Mesenchymal stem cell (in vitro differentiated cells and primary cell): Measurements from ENCODE around the gene OTOS.
A peak's percentile ranks its signal among the peaks of the same experiment; 100 is the strongest.

Experiments
- DNase-seq: peaks from one replicate; pipeline ENCODE4 v3.0.0-alpha.2; 2013
- H2AFZ ChIP-seq: one replicate; pipeline ENCODE4 v1.6.1; 2013; ENCODE audit warnings: low read depth, mild to moderate bottlenecking, control low read depth, inconsistent platforms, low read length, moderate library complexity
- H2AK5ac ChIP-seq: 2 replicates; pipeline ENCODE4 v1.6.1; 2013; ENCODE audit warnings: low read length, moderate library complexity, mild to moderate bottlenecking, inconsistent platforms; ENCODE audit not compliant: severe bottlenecking
- H2BK120ac ChIP-seq: one replicate; pipeline ENCODE4 v1.6.1; 2013; ENCODE audit warnings: low read depth, mild to moderate bottlenecking, inconsistent platforms, low read length, moderate library complexity
- H2BK12ac ChIP-seq, 2 experiments: one replicate each; pipeline ENCODE4 v1.6.1; 2013; ENCODE audit warnings: inconsistent platforms in 2 of 2, low read length in 2 of 2, mild to moderate bottlenecking in 2 of 2, moderate library complexity in 2 of 2, control low read depth in 1 of 2
- H2BK15ac ChIP-seq: one replicate; pipeline ENCODE4 v1.6.1; 2013; ENCODE audit warnings: mild to moderate bottlenecking, low read depth, inconsistent platforms; ENCODE audit not compliant: poor library complexity, severe bottlenecking
- H2BK5ac ChIP-seq: 2 replicates; pipeline ENCODE4 v1.6.1; 2013; ENCODE audit warnings: low read depth, mild to moderate bottlenecking, low read length, control low read depth, inconsistent platforms; ENCODE audit not compliant: poor library complexity, severe bottlenecking
- H3K14ac ChIP-seq, 2 experiments: one replicate each; pipeline ENCODE4 v1.6.1; 2013; ENCODE audit warnings: inconsistent platforms in 2 of 2, low read length in 2 of 2, control low read depth in 1 of 2, mild to moderate bottlenecking in 1 of 2, moderate library complexity in 1 of 2
- H3K18ac ChIP-seq, 2 experiments: one replicate each; pipeline ENCODE4 v1.6.1; 2013; ENCODE audit warnings: inconsistent platforms in 2 of 2, low read length in 2 of 2, control low read depth in 1 of 2, low read depth in 1 of 2, mild to moderate bottlenecking in 1 of 2
- H3K23ac ChIP-seq, 2 experiments: one replicate each; pipeline ENCODE4 v1.6.1; 2013; ENCODE audit warnings: inconsistent platforms in 2 of 2, low read length in 2 of 2, mild to moderate bottlenecking in 2 of 2, moderate library complexity in 2 of 2, control low read depth in 1 of 2
- H3K27ac ChIP-seq: 2 replicates; pipeline ENCODE4 v1.5.1; 2013; ENCODE audit warnings: mild to moderate bottlenecking, moderate library complexity, low read length, control low read depth, inconsistent platforms; ENCODE audit not compliant: poor library complexity, severe bottlenecking
- H3K27me3 ChIP-seq, 2 experiments: 2 replicates each; pipeline versions ENCODE4 v1.6.1 to v1.7.0; 2013; ENCODE audit warnings: low read length in 2 of 2, mild to moderate bottlenecking in 2 of 2, moderate library complexity in 2 of 2, control low read depth in 1 of 2, inconsistent platforms in 1 of 2; ENCODE audit not compliant: control insufficient read depth in 1 of 2, insufficient read depth in 1 of 2
- H3K36me3 ChIP-seq, 2 experiments: 2 replicates each; pipeline versions ENCODE4 v1.6.1 to v1.7.0; 2013; ENCODE audit warnings: low read length in 2 of 2, control low read depth in 1 of 2, inconsistent platforms in 1 of 2, low read depth in 1 of 2, mild to moderate bottlenecking in 1 of 2; ENCODE audit not compliant: insufficient read depth in 2 of 2, control insufficient read depth in 1 of 2
- H3K4ac ChIP-seq, 2 experiments: one replicate each; pipeline ENCODE4 v1.6.1; 2013; ENCODE audit warnings: inconsistent platforms in 2 of 2, low read length in 2 of 2, mild to moderate bottlenecking in 2 of 2, moderate library complexity in 2 of 2, control low read depth in 1 of 2, low read depth in 1 of 2
- H3K4me1 ChIP-seq: 2 replicates; pipeline ENCODE4 v1.6.1; 2013; ENCODE audit warnings: low read depth, low read length, control low read depth; ENCODE audit not compliant: control insufficient read depth, insufficient read depth
- H3K4me2 ChIP-seq: 2 replicates; pipeline ENCODE4 v1.6.1; 2013; ENCODE audit warnings: low read length, mild to moderate bottlenecking, inconsistent platforms; ENCODE audit not compliant: poor library complexity, severe bottlenecking
- H3K4me3 ChIP-seq, 2 experiments: 2 replicates each; pipeline versions ENCODE4 v1.5.1 to v1.7.0; 2013; ENCODE audit warnings: low read length in 2 of 2, mild to moderate bottlenecking in 2 of 2, control low read depth in 1 of 2, low read depth in 1 of 2; ENCODE audit not compliant: insufficient read depth in 1 of 2
- H3K79me1 ChIP-seq: replicated peaks from 2 replicates; pipeline ENCODE4 v1.6.1; 2013; ENCODE audit warnings: mild to moderate bottlenecking, control low read depth, low read length, inconsistent platforms; ENCODE audit not compliant: poor library complexity, severe bottlenecking
- H3K9ac ChIP-seq: 2 replicates; pipeline ENCODE4 v1.7.0; 2013; ENCODE audit warnings: mild to moderate bottlenecking, low read length, moderate library complexity
- H3K9me3 ChIP-seq: 2 replicates; pipeline ENCODE4 v1.7.0; 2013; ENCODE audit warnings: mild to moderate bottlenecking, low read length; ENCODE audit not compliant: control insufficient read depth
- H4K8ac ChIP-seq: one replicate; pipeline ENCODE4 v1.6.1; 2013; ENCODE audit warnings: inconsistent platforms, mild to moderate bottlenecking, low read length, moderate library complexity
- H4K91ac ChIP-seq: one replicate; pipeline ENCODE4 v1.6.1; 2013; ENCODE audit warnings: mild to moderate bottlenecking, low read length, inconsistent platforms
- WGBS: methylation state at CpG from one replicate; pipeline ENCODE4 v1.1.7; 2013; ENCODE audit warnings: mixed read lengths; 5-methylcytosine and 5-hydroxymethylcytosine counted together

The OTOS gene

GRCh38 chr2:240162032-240162431, 21.6 kb upstream of the OTOS start:
- WGBS: 74% methylated on average over 4 of the region's 5 CpGs
- Histone ChIP-seq H4K91ac (no peak overlapping the region), H2BK12ac (no peak overlapping the region), H3K9me3 (no peaks in the 10 kb centered on the region), H4K8ac (no peak overlapping the region), H3K4ac (no peak overlapping the region), H3K27ac (no peak overlapping the region), H2AK5ac (no peak overlapping the region), H3K4me1 (peaks cover 1% of the 10 kb centered on the region), H3K4me2 (no peak overlapping the region), H3K14ac (no peak overlapping the region), H3K79me1 (no peaks in the 10 kb centered on the region), H3K36me3 (no peaks in the 10 kb centered on the region), H3K27me3 (peaks cover 0 to 41% of the 10 kb centered on the region in 2 experiments), H3K23ac (no peak overlapping the region), H3K9ac (no peak overlapping the region), H3K18ac (no peak overlapping the region), H2AFZ (no peak overlapping the region), H2BK5ac (no peak overlapping the region), H3K4me3 (no peak overlapping the region), H2BK15ac (no peak overlapping the region), H2BK120ac (no peak overlapping the region)
- no peak for DNase-seq

- no peak overlapping the region for H4K8ac ChIP-seq
Measured at GRCh38 chr2:240161087-240161750, 20.8 kb upstream of the OTOS start.

GRCh38 chr2:240160291-240161086, 20.0 kb upstream of the OTOS start:
- Histone ChIP-seq H4K8ac (no peak overlapping the region), H3K18ac (no peak overlapping the region), H3K36me3 (no peaks in the 10 kb centered on the region), H3K9ac (no peak overlapping the region), H3K23ac (no peak overlapping the region), H2AFZ (no peak overlapping the region), H3K9me3 (no peaks in the 10 kb centered on the region), H3K4me1 (peaks cover 1% of the 10 kb centered on the region), H3K4me3 (peak overlapping the region in 1 of 2 experiments; percentile 26), H3K27me3 (peaks cover 0 to 44% of the 10 kb centered on the region in 2 experiments), H3K4me2 (no peak overlapping the region), H2BK120ac (no peak overlapping the region), H3K27ac (no peak overlapping the region), H2AK5ac (no peak overlapping the region), H4K91ac (no peak overlapping the region), H2BK5ac (no peak overlapping the region), H3K79me1 (no peaks in the 10 kb centered on the region), H3K14ac (no peak overlapping the region), H3K4ac (no peak overlapping the region), H2BK15ac (no peak overlapping the region), H2BK12ac (no peak overlapping the region)
- WGBS: 73% methylated on average over 18 of the region's 18 CpGs
- no peak for DNase-seq

More at GRCh38 chr2:240161087-240161750, 20.8 kb upstream of the OTOS start:
- H3K4me3 ChIP-seq: no peak overlapping the region
- peaks cover 1% of the 10 kb centered on the region for H3K4me1 ChIP-seq
- H4K91ac ChIP-seq: no peak overlapping the region
- DNase-seq: no peak
- no peaks in the 10 kb centered on the region for H3K79me1 ChIP-seq
- H2AK5ac ChIP-seq: no peak overlapping the region
- H2AFZ ChIP-seq: no peak overlapping the region
- H2BK120ac ChIP-seq: no peak overlapping the region
- H2BK12ac ChIP-seq: no peak overlapping the region
- H3K9me3 ChIP-seq: no peaks in the 10 kb centered on the region
- H3K27me3 ChIP-seq: peaks cover 0 to 43% of the 10 kb centered on the region in 2 experiments
- no peak overlapping the region for H2BK15ac ChIP-seq
- no peak overlapping the region for H3K23ac ChIP-seq
- 84% methylated on average over 20 of the region's 21 CpGs for WGBS
- H2BK5ac ChIP-seq: no peak overlapping the region
- H3K4me2 ChIP-seq: no peak overlapping the region
- no peak overlapping the region for H3K27ac ChIP-seq
- no peak overlapping the region for H3K14ac ChIP-seq
- no peak overlapping the region for H3K18ac ChIP-seq
- H3K36me3 ChIP-seq: no peaks in the 10 kb centered on the region
- H3K9ac ChIP-seq: no peak overlapping the region
- H3K4ac ChIP-seq: no peak overlapping the region

- Histone ChIP-seq H2BK15ac (no peak overlapping the region), H3K9ac (no peak overlapping the region), H3K27me3 (peaks cover 0 to 52% of the 10 kb centered on the region in 2 experiments), H2BK5ac (no peak overlapping the region), H4K91ac (no peak overlapping the region), H2BK120ac (no peak overlapping the region), H2AFZ (no peak overlapping the region), H3K9me3 (no peaks in the 10 kb centered on the region), H3K36me3 (no peaks in the 10 kb centered on the region), H3K4me3 (no peak overlapping the region), H3K23ac (no peak overlapping the region), H2BK12ac (no peak overlapping the region), H3K14ac (no peak overlapping the region), H3K18ac (no peak overlapping the region), H3K4ac (no peak overlapping the region), H2AK5ac (no peak overlapping the region), H4K8ac (no peak overlapping the region), H3K79me1 (no peaks in the 10 kb centered on the region), H3K4me2 (no peak overlapping the region), H3K27ac (no peak overlapping the region), H3K4me1 (peaks cover 1% of the 10 kb centered on the region)
- DNase-seq: no peak
- 84% methylated on average over 18 of the region's 21 CpGs for WGBS
Measured at GRCh38 chr2:240159251-240159839, 18.9 kb upstream of the OTOS start.
